Stimulated activated memory B cell treated with anti-CD40 and anti-IgM and Interleukin-4, amounts not matched to agents 10 μg/mL and 1 μg/mL and 100 μg/mL, for 72 hours (primary cell): Measurements from ENCODE around the gene PRSS16.
"Not testable (repeated sequence)": the region's sequence is repeated elsewhere in the genome, so short reads cannot be mapped to it uniquely, and the experiment has no call there.

ENCODE experiments used
- ATAC-seq: fragments of 150-1000 bp; cut with Tn5 transposase; 2 replicates; pipeline ENCODE4 v1.10.0; 2021
- H3K27ac Mint-ChIP-seq: one replicate; pipeline ENCODE4 v1.8.0; 2022; ENCODE audit warnings: mild to moderate bottlenecking, mixed read lengths
- H3K27me3 Mint-ChIP-seq: one replicate; pipeline ENCODE4 v1.8.0; 2022; ENCODE audit warnings: mixed read lengths
- H3K36me3 Mint-ChIP-seq: one replicate; pipeline ENCODE4 v1.8.0; 2022; ENCODE audit warnings: mixed read lengths
- H3K4me1 Mint-ChIP-seq: one replicate; pipeline ENCODE4 v1.8.0; 2022; ENCODE audit warnings: mixed read lengths
- H3K4me3 Mint-ChIP-seq: one replicate; pipeline ENCODE4 v1.8.0; 2022; ENCODE audit warnings: mild to moderate bottlenecking, moderate library complexity, mixed read lengths
- H3K9me3 Mint-ChIP-seq: one replicate; pipeline ENCODE4 v1.8.0; 2022; ENCODE audit warnings: mixed read lengths

PRSS16 gene

DNA sequence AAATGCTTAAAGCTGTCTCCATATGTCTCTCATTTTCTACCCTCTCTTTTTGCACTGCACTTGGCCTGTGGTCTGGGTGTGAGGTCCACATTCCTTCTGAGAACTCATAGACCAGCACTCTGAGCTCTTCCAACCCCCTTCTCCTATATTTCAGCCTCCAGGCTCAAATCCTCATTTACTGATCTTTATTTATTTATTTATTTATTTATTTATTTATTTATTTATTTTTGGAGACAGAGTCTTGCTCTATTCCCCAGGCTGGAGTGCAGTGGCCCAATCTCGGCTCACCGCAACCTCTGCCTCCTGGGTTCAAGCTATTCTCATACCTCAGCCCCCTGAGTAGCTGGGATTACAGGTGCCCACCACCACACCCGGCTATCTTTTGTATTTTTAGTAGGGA lies 19.5 kb downstream of the PRSS16 start:
- peaks cover 60% of the 10 kb centered on the region for H3K27me3 Mint-ChIP-seq

DNA sequence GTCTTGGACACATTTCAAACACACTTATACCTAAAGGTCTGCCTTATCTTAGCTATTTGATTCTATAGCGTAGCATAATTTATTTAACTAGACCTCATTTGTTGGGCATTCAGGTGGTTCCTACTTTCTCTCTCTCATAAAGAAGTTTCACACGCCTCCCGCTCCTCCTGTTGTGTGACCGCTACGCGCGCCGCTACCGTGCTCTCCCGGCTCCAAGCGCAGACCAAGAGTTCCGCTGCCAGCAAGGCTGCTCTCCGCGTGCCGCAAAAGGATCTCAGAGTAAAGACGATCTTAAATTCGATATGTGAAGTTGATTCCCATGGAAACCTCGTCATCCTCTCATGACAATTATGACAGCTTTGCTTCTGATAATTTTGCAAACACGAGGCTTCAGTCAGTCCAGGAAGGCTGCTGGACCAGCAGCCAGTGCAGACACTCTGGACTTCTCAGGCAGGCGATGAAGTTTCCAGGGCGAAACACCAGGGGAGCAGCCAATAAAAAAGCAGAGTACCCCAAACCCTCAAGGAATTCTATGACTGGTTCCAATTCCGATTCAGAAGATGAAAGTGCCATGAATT lies 20.4 kb downstream of the PRSS16 start:
- Mint-ChIP-seq H3K36me3 (no peaks in the 10 kb centered on the region), H3K27ac (no peak overlapping the region), H3K27me3 (peaks cover 61% of the 10 kb centered on the region), H3K4me3 (no peak overlapping the region), H3K4me1 (no peaks in the 10 kb centered on the region), H3K9me3 (no peaks in the 10 kb centered on the region)
- no peak for ATAC-seq

More for the DNA sequence above, 19.5 kb downstream of the PRSS16 start:
- not testable (repeated sequence) for H3K36me3 Mint-ChIP-seq, H3K4me1 Mint-ChIP-seq, H3K9me3 Mint-ChIP-seq, H3K27ac Mint-ChIP-seq, H3K4me3 Mint-ChIP-seq, ATAC-seq

- ATAC-seq: no peak
- Mint-ChIP-seq H3K9me3 (no peaks in the 10 kb centered on the region), H3K4me3 (no peak overlapping the region), H3K36me3 (no peaks in the 10 kb centered on the region), H3K27ac (no peak overlapping the region), H3K27me3 (peaks cover 61% of the 10 kb centered on the region), H3K4me1 (no peaks in the 10 kb centered on the region)
Measured at GRCh38 chr6:27268803-27269202, 21.3 kb downstream of the PRSS16 start.

GRCh38 chr6:27273783-27274182 lies 26.3 kb downstream of the PRSS16 start:
- no peak for ATAC-seq
- peaks cover 6% of the 10 kb centered on the region for H3K9me3 Mint-ChIP-seq
- peaks cover 65% of the 10 kb centered on the region for H3K27me3 Mint-ChIP-seq
- no peaks in the 10 kb centered on the region for H3K4me1 Mint-ChIP-seq
- no peak overlapping the region for H3K4me3 Mint-ChIP-seq
- H3K27ac Mint-ChIP-seq: no peak overlapping the region
- peaks cover 5% of the 10 kb centered on the region for H3K36me3 Mint-ChIP-seq

GRCh38 chr6:27275025-27275956 lies 27.8 kb downstream of the PRSS16 start:
- peaks cover 5% of the 10 kb centered on the region for H3K36me3 Mint-ChIP-seq
- H3K27ac Mint-ChIP-seq: no peak overlapping the region
- H3K4me1 Mint-ChIP-seq: peaks cover 6% of the 10 kb centered on the region
- ATAC-seq: no peak
- peaks cover 6% of the 10 kb centered on the region for H3K9me3 Mint-ChIP-seq
- H3K27me3 Mint-ChIP-seq: peaks cover 65% of the 10 kb centered on the region
- no peak overlapping the region for H3K4me3 Mint-ChIP-seq

GRCh38 chr6:27279513-27280063 lies 32.1 kb downstream of the PRSS16 start:
- peaks cover 5% of the 10 kb centered on the region for H3K36me3 Mint-ChIP-seq
- H3K9me3 Mint-ChIP-seq: peaks cover 10% of the 10 kb centered on the region
- peaks cover 6% of the 10 kb centered on the region for H3K4me1 Mint-ChIP-seq
- no peak overlapping the region for H3K4me3 Mint-ChIP-seq
- peaks cover 65% of the 10 kb centered on the region for H3K27me3 Mint-ChIP-seq
- no peak overlapping the region for H3K27ac Mint-ChIP-seq
- ATAC-seq: no peak

- H3K4me3 Mint-ChIP-seq: no peak overlapping the region
- no peak for ATAC-seq
- H3K27me3 Mint-ChIP-seq: peaks cover 70% of the 10 kb centered on the region
- peaks cover 5% of the 10 kb centered on the region for H3K36me3 Mint-ChIP-seq
- peaks cover 13% of the 10 kb centered on the region for H3K9me3 Mint-ChIP-seq
- H3K27ac Mint-ChIP-seq: no peak overlapping the region
- peaks cover 6% of the 10 kb centered on the region for H3K4me1 Mint-ChIP-seq
Measured at GRCh38 chr6:27280064-27280539, 32.6 kb downstream of the PRSS16 start.

GRCh38 chr6:27280540-27281000 lies 33.1 kb downstream of the PRSS16 start:
- Mint-ChIP-seq H3K36me3 (peaks cover 5% of the 10 kb centered on the region), H3K4me1 (peaks cover 6% of the 10 kb centered on the region), H3K9me3 (peaks cover 16% of the 10 kb centered on the region), H3K4me3 (no peak overlapping the region), H3K27me3 (peaks cover 74% of the 10 kb centered on the region), H3K27ac (no peak overlapping the region)
- ATAC-seq: no peak

- Mint-ChIP-seq H3K27ac (no peak overlapping the region), H3K9me3 (peaks cover 16% of the 10 kb centered on the region), H3K27me3 (peaks cover 74% of the 10 kb centered on the region), H3K36me3 (peaks cover 5% of the 10 kb centered on the region), H3K4me1 (peaks cover 6% of the 10 kb centered on the region), H3K4me3 (no peak overlapping the region)
- no peak for ATAC-seq
Measured at GRCh38 chr6:27281105-27281539, 33.6 kb downstream of the PRSS16 start.

DNA sequence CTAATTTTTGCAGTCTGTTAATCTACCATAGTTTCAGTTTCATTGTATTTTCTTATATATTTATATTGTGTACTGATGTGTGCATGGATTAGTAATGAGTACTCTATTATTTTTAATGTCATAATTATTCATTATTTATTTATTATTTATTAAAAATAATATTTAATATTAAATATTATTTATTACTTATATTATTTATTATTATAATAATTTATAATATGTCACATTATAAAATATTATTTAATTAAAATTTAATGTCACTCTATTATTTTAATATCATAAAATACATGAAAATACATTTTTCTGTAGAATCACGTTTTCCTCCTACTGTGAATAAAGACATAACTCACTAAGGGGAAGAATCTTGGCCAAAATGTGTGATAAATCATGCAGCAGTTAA lies 34.1 kb downstream of the PRSS16 start:
- ATAC-seq: no peak
- Mint-ChIP-seq H3K27ac (no peak overlapping the region), H3K4me3 (no peak overlapping the region), H3K36me3 (peaks cover 4% of the 10 kb centered on the region), H3K4me1 (peaks cover 6% of the 10 kb centered on the region), H3K9me3 (peaks cover 16% of the 10 kb centered on the region), H3K27me3 (peaks cover 74% of the 10 kb centered on the region)

DNA sequence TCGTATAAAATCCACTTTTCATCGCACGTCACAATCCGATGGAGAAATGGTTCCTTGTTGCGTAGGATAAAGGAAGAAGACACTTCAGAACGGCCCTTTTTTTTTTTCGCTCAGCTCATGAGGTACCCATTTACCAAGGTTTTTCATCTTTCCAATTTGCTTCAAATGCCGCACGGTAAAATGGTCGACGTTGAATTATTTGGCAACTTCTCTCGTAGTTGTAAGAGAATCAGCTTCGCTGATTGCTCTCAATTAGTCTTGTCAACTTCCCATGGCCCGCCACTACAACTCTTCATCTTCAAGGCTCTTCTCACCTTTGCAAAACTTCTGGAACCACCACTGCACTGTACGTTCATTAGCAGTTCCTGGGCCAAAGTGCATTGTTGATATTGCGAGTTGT lies 35.8 kb downstream of the PRSS16 start:
- H3K4me1 Mint-ChIP-seq: peaks cover 7% of the 10 kb centered on the region
- H3K27ac Mint-ChIP-seq: no peak overlapping the region
- H3K36me3 Mint-ChIP-seq: no peaks in the 10 kb centered on the region
- ATAC-seq: no peak
- peaks cover 16% of the 10 kb centered on the region for H3K9me3 Mint-ChIP-seq
- peaks cover 75% of the 10 kb centered on the region for H3K27me3 Mint-ChIP-seq
- no peak overlapping the region for H3K4me3 Mint-ChIP-seq

GRCh38 chr6:27286141-27286540 lies 38.6 kb downstream of the PRSS16 start:
- Mint-ChIP-seq H3K27ac (no peak overlapping the region), H3K36me3 (no peaks in the 10 kb centered on the region), H3K4me3 (no peak overlapping the region), H3K9me3 (peaks cover 26% of the 10 kb centered on the region), H3K4me1 (peaks cover 5% of the 10 kb centered on the region), H3K27me3 (peaks cover 80% of the 10 kb centered on the region)
- ATAC-seq: no peak

DNA sequence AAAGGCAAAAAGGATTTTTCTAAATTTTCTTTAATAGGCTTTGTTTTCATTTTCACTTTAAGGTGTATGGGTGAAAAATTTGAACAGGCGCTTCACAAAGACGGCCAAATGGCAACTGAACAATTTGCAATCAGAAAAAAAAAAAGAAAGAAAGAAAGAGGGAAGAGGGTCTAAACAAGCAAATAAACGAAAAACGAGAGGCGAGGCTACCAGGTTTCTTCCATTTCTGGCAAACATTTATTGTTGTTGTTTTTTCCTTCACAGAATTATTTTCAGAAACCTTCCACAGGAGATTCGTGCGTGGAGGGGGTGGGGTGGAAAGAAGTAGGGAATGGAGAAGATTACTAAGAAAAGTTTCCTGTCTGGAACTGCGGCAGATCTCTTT lies 40.2 kb downstream of the PRSS16 start:
- peaks cover 91% of the 10 kb centered on the region for H3K27me3 Mint-ChIP-seq
- no peak for ATAC-seq
- no peak overlapping the region for H3K27ac Mint-ChIP-seq
- peaks cover 5% of the 10 kb centered on the region for H3K36me3 Mint-ChIP-seq
- peaks cover 5% of the 10 kb centered on the region for H3K4me1 Mint-ChIP-seq
- peaks cover 30% of the 10 kb centered on the region for H3K9me3 Mint-ChIP-seq
- H3K4me3 Mint-ChIP-seq: no peak overlapping the region

DNA sequence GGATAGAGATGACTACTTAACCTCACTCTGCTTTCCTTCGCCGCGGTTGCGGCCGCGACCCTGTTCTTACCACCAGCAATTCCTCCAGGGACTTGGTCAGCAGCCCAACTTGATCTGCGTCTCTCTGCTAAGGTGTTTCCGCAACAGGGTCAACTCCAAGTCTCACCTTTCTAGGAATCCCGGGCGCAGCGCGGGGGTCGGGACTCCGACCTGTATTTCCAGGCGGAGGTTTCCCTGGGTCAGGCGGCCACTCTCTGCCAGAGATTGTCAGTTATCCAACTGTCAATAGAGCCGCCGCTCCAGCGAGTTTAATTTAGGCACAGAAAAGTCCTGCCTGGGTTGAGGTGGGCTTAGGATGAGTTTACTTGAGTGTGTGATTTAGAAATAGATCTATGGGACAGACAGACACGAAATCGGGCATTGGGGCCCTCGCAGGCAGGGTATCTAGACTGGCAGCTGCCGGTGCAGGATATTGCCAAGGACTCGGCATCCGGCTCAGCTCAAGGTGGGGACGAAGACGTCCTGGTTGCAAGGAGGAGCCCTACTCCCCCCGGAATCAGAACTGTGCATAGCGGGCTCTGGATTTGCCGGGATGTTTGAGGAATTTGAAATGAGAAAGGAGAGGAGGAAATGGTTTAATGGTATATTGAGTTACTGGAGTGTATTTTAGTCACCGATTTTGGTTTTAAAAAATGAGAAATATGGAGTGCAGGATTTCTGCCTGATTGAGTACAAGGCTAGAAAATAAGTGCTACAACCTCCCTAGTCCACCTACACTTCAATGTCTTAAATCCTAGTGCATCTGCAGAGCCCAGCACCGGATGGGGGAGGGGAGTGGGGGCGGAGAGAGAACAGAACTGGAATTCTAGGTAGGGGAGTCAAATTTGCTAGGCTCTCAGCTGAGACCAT lies 40.9 kb downstream of the PRSS16 start:
- no peak overlapping the region for H3K27ac Mint-ChIP-seq
- peaks cover 91% of the 10 kb centered on the region for H3K27me3 Mint-ChIP-seq

More for the DNA sequence above, 40.9 kb downstream of the PRSS16 start:
- H3K36me3 Mint-ChIP-seq: peaks cover 5% of the 10 kb centered on the region
- H3K4me3 Mint-ChIP-seq: no peak overlapping the region
- no peak for ATAC-seq
- H3K4me1 Mint-ChIP-seq: peaks cover 5% of the 10 kb centered on the region
- H3K9me3 Mint-ChIP-seq: peaks cover 29% of the 10 kb centered on the region
